Breast epithelium (tissue), 4 donors: ENCODE results near the gene MDM1. TPM values are rescaled to one million over a fixed set of nuclear protein-coding genes. Genes with fewer than 3 reads are reported as not detected.

Experiments
- DNase-seq, 2 donors: peaks; one replicate each; pipeline ENCODE4 v3.0.0-alpha.2; 2019; ENCODE audit warnings: low spot score in 2 of 2
- H3K27ac ChIP-seq, 2 donors: fragments of 200-600 bp; sonication (generic) in 1 of 2; one replicate each; pipeline ENCODE4 v1.5.1; 2016 to 2019; ENCODE audit warnings: mild to moderate bottlenecking in 1 of 2
- H3K27me3 ChIP-seq, 2 donors: fragments of 200-600 bp; sonication (generic) in 1 of 2; one replicate each; pipeline versions ENCODE4 v1.5.1 to v1.6.0; 2017 to 2019; ENCODE audit warnings: control low read depth in 1 of 2, mild to moderate bottlenecking in 1 of 2
- H3K36me3 ChIP-seq: fragments of 200-600 bp; one replicate; pipeline ENCODE4 v1.5.1; 2019
- H3K4me1 ChIP-seq, 2 donors: fragments of 200-600 bp; sonication (generic); one replicate each; pipeline ENCODE4 v1.5.1; 2016 to 2019; ENCODE audit warnings: control low read depth in 1 of 2
- H3K4me3 ChIP-seq, 3 donors: fragments of 200-600 bp; sonication (generic); 1 replicate in 2 of 3; 2 replicates in 1 of 3; pipeline ENCODE4 v1.5.1; 2016 to 2019; ENCODE audit warnings: mild to moderate bottlenecking in 3 of 3, moderate library complexity in 2 of 3
- H3K9me3 ChIP-seq, 2 donors: fragments of 200-600 bp; sonication (generic) in 1 of 2; one replicate each; pipeline ENCODE4 v1.5.1; 2016 to 2019; ENCODE audit warnings: control low read depth in 1 of 2
- POLR2A ChIP-seq: fragments of 450-650 bp; IDR thresholded peaks from one replicate; pipeline ENCODE4 v1.6.1; 2016; ENCODE audit warnings: antibody characterized with exemption, mild to moderate bottlenecking, moderate library complexity
- POLR2AphosphoS5 ChIP-seq, 3 donors: sonication (generic); formaldehyde crosslinking; IDR thresholded peaks; one replicate each; pipeline ENCODE4 v1.6.1; 2017; ENCODE audit warnings: antibody characterized with exemption in 3 of 3
- intact Hi-C: fragments of 100-400 bp; cut with DNase I; formaldehyde crosslinking; loops from one replicate; pipeline ENCODE4 v1.15.1; 2023; ENCODE audit warnings: low total_unique reads
- total RNA-seq, 3 donors: library from RNA; depleted of rRNA; stranded (reverse); fragments of >200 nt; gene quantifications; one replicate each; pipeline ENCODE4 v1.1.0, GENCODE V29; 2016
- TF ChIP-seq, protein P1 (sequence below), 3 donors: fragments of 450-650 bp; IDR thresholded peaks; one replicate each; pipeline ENCODE4 v1.5.1; 2016 to 2017; ENCODE audit warnings: antibody characterized with exemption in 3 of 3, mild to moderate bottlenecking in 3 of 3, moderate library complexity in 3 of 3

MDM1 gene
- total RNA-seq, 3 donors from 2014 or later: 13.1 to 38.6 (median 18.7) TPM

GRCh38 chr12:68359674-68360073 is 27.5 kb upstream of the MDM1 start:
- Histone ChIP-seq H3K36me3 (no peaks in the 10 kb centered on the region), H3K9me3 (no peaks in the 10 kb centered on the region), H3K4me3 (no peak overlapping the region), H3K4me1 (no peaks in the 10 kb centered on the region), H3K27ac (no peak overlapping the region), H3K27me3 (no peaks in the 10 kb centered on the region)
- TF ChIP-seq POLR2A (no peak), POLR2AphosphoS5 (IDR thresholded peaks at IDR 0.05) (no peak)
- TF ChIP-seq, protein P1, sequence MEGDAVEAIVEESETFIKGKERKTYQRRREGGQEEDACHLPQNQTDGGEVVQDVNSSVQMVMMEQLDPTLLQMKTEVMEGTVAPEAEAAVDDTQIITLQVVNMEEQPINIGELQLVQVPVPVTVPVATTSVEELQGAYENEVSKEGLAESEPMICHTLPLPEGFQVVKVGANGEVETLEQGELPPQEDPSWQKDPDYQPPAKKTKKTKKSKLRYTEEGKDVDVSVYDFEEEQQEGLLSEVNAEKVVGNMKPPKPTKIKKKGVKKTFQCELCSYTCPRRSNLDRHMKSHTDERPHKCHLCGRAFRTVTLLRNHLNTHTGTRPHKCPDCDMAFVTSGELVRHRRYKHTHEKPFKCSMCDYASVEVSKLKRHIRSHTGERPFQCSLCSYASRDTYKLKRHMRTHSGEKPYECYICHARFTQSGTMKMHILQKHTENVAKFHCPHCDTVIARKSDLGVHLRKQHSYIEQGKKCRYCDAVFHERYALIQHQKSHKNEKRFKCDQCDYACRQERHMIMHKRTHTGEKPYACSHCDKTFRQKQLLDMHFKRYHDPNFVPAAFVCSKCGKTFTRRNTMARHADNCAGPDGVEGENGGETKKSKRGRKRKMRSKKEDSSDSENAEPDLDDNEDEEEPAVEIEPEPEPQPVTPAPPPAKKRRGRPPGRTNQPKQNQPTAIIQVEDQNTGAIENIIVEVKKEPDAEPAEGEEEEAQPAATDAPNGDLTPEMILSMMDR (IDR thresholded peaks at IDR 0.05): no peak
- intact Hi-C loops: loop anchor here (5.0 to 10.0 kb wide), 2 partner anchors 175 to 328 kb away; partner anchors contain the start of gene NUP107
- DNase-seq: no peak

- peak overlapping the region; percentile 60 to 74 for H3K27ac ChIP-seq
- H3K9me3 ChIP-seq: no peaks in the 10 kb centered on the region
- peak in 1 of 2 donors; percentile 57 for DNase-seq
- no peak overlapping the region for H3K4me3 ChIP-seq
- no peaks in the 10 kb centered on the region for H3K36me3 ChIP-seq
- H3K4me1 ChIP-seq: no peaks in the 10 kb centered on the region
- intact Hi-C loops: no loop called here
- no peaks in the 10 kb centered on the region for H3K27me3 ChIP-seq
- TF ChIP-seq POLR2AphosphoS5 (IDR thresholded peaks at IDR 0.05): no peak
- TF ChIP-seq, protein P1 (IDR thresholded peaks at IDR 0.05): peak; percentile 64 to 76 (median 69)
Observed at GRCh38 chr12:68358532-68359485, 26.6 kb upstream of the MDM1 start.

DNA sequence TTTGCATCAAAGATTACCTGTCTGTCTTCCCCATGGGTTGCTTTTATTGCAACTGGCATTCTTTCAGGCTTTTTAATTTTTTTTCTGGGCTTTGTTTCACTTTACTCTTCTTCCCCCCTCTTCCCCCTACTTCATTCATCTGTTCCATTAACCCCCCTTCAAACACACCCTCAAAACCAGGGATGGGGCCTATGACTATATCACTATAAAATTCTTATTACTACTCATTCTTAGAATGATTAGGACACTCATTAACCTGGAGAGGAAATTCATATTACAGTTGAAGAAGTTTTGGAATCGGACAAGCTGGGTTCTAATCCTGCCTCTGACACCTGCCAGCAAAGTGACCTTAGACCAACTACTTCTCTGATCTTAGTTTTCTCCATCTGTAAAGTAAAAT is 24.8 kb upstream of the MDM1 start:
- intact Hi-C loops: no loop called here
- H3K4me1 ChIP-seq: no peaks in the 10 kb centered on the region
- DNase-seq: no peak
- H3K36me3 ChIP-seq: no peaks in the 10 kb centered on the region
- H3K27ac ChIP-seq: no peak overlapping the region
- TF ChIP-seq, protein P1 (IDR thresholded peaks at IDR 0.05): no peak
- no peak for TF ChIP-seq POLR2AphosphoS5 (IDR thresholded peaks at IDR 0.05)
- TF ChIP-seq POLR2A: no peak
- H3K27me3 ChIP-seq: no peaks in the 10 kb centered on the region
- H3K9me3 ChIP-seq: no peaks in the 10 kb centered on the region
- no peak overlapping the region for H3K4me3 ChIP-seq

DNA sequence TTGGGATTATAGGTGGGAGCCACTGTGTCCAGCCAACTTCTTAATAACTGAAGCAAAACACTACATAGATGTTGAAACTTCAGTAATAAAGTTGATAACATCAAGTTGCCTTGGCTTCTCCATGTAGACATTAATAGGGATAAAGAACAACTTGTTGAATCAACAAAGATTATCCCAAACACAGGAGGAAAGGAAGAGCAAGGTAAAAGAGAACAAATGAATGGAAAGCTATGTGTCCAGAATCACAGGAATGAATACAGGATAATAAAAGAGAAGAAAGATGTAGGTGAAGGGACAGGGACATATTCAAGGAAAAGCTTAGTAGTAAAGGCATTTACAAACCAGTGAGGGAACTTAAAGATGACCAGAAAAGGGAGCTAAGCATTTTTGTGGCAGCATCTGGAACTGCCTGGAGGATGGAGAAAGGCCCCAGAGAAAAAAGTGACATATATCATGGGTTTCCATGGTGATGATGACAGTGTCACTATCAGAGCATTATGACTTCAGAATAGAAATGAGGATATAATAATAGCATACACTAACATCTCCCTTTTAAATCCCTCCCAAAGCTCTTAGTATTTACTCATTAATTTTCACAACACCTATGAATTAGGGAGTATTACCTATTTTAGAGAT is 24.0 kb upstream of the MDM1 start:
- Histone ChIP-seq H3K9me3 (no peaks in the 10 kb centered on the region), H3K4me1 (no peaks in the 10 kb centered on the region), H3K27ac (no peak overlapping the region), H3K4me3 (no peak overlapping the region), H3K27me3 (no peaks in the 10 kb centered on the region), H3K36me3 (no peaks in the 10 kb centered on the region)
- intact Hi-C loops: no loop called here
- DNase-seq: no peak
- no peak for TF ChIP-seq POLR2AphosphoS5 (IDR thresholded peaks at IDR 0.05)
- TF ChIP-seq, protein P1 (IDR thresholded peaks at IDR 0.05): no peak
- no peak for TF ChIP-seq POLR2A
